ENCODE data around the gene DDRGK1. TPM values are rescaled to one million over a fixed set of nuclear protein-coding genes. Genes with fewer than 3 reads are reported as not detected.

DDRGK1 gene
- total and polyA plus RNA-seq, 2 of the 4 experiments (the other 2 are of a cell fraction): 12.2 to 29.6 TPM

DNA sequence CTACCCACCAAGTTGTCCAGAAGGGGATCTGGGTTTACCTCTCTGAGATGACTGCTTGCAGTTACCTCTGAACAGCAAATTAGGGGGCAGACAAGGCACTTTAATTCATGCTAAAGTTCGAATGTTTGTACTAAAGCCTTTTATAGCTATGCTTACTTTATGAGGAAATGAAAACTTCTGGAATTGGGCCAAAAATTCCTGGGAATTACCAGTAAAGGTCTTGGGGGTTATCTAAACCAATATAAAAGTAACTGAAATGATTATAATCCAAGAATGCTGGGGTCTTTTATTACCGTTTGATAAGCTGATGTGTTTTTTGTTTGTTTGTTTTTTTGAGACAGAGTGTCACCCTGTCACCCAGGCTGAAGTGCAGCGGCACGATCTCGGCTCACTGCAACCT is 23.2 kb downstream of the DDRGK1 start:
- whole genome bisulfite sequencing, 2 experiments (ENCODE audit: extremely low coverage in 2 of 2, insufficient read length in 1 of 2): no CpG with 5 or more reads among the region's 5 CpGs
- H3K4me2 ChIP-seq (ENCODE audit: low read depth, low read length): no peak overlapping the region
- BruUV-seq (replicated peaks): no TSS peak
- H3K4me1 ChIP-seq (ENCODE audit: control insufficient read depth, insufficient read depth, low read length): 0 out of 2 replicates have a peak, but pooled peaks cover 2% of the 10 kb centered on the region
- CTCF ChIA-PET: no interaction called here
- H4K91ac ChIP-seq (ENCODE audit: insufficient read depth, low read depth, low read length): no peak overlapping the region
- H2AK5ac ChIP-seq (ENCODE audit: low read depth, low read length): no peak overlapping the region
- no peak overlapping the region for H2AFZ ChIP-seq (replicated peaks; ENCODE audit: low read length, poor library complexity)
- no peak overlapping the region for H4K8ac ChIP-seq (ENCODE audit: low read depth in 2 of 2, low read length in 2 of 2)
- no peaks in the 10 kb centered on the region for H4K20me1 ChIP-seq (ENCODE audit: insufficient read depth, low read length)
- H3K4ac ChIP-seq (ENCODE audit: low read depth, low read length): no peak overlapping the region
- H4K5ac ChIP-seq (ENCODE audit: low read depth, low read length): no peak overlapping the region
- ATAC-seq (ENCODE audit: low read depth): no peak
- H2AK9ac ChIP-seq (replicated peaks; ENCODE audit: low read depth, low read length, poor library complexity): no peak overlapping the region
- no peak overlapping the region for H2BK5ac ChIP-seq (ENCODE audit: low read depth, low read length, poor library complexity, severe bottlenecking)
- H3K23ac ChIP-seq (ENCODE audit: low read depth, low read length): no peak overlapping the region
- no peak overlapping the region for H3K56ac ChIP-seq (ENCODE audit: extremely low read depth, insufficient read depth, low read length)
- no peaks in the 10 kb centered on the region for H3K9me3 ChIP-seq (ENCODE audit: control insufficient read depth, insufficient read depth, low read length)
- no peaks in the 10 kb centered on the region for H3K36me3 ChIP-seq (ENCODE audit: control insufficient read depth, insufficient read depth, low read length)
- H2BK15ac ChIP-seq (ENCODE audit: low read depth, low read length): no peak overlapping the region
- no peaks in the 10 kb centered on the region; a peak in 1 of 4 replicates for H3K79me1 ChIP-seq (ENCODE audit: low read depth in 1 of 2, low read length in 2 of 2)
- no peak overlapping the region for H2BK20ac ChIP-seq (ENCODE audit: low read depth, low read length)
- H3K9ac ChIP-seq (ENCODE audit: low read depth, low read length): no peak overlapping the region
- in situ Hi-C loops (cut with MboI; ENCODE audit: low sequenced_read_pairs): no loop called here
- H3K4me3 ChIP-seq (ENCODE audit: insufficient read depth, low read depth, low read length): no peak overlapping the region
- POLR2A ChIA-PET (ENCODE audit: unreplicated experiment): no interaction called here
- dilution Hi-C loops (cut with HindIII; ENCODE audit: low sequenced_read_pairs, unreplicated experiment): no loop called here
- H3K27ac ChIP-seq (ENCODE audit: insufficient read depth, low read length): no peak overlapping the region
- DNase-seq: no peak
- no peak overlapping the region for H2BK120ac ChIP-seq (ENCODE audit: low read depth, low read length)
- intact Hi-C loops (cut with micrococcal nuclease): no loop called here
- no peak overlapping the region for H3K18ac ChIP-seq (ENCODE audit: low read depth, low read length)
- H3K14ac ChIP-seq (replicated peaks; ENCODE audit: low read depth, low read length): no peak overlapping the region
- H3K27me3 ChIP-seq (ENCODE audit: control insufficient read depth, insufficient read depth, low read length): no peaks in the 10 kb centered on the region
- H3K9me1 ChIP-seq (ENCODE audit: insufficient read depth, low read length): no peaks in the 10 kb centered on the region
- TF ChIP-seq MAZ (IDR thresholded peaks at IDR 0.05; ENCODE audit: borderline replicate concordance, low read depth, low read length): no peak
- TF ChIP-seq POLR2A (IDR thresholded peaks at IDR 0.05; ENCODE audit: low read depth, low read length): no peak
- no peak for TF ChIP-seq CEBPB (IDR thresholded peaks at IDR 0.05; ENCODE audit: low read depth, low read length)
- no peak for TF ChIP-seq MXI1 (IDR thresholded peaks at IDR 0.05; ENCODE audit: borderline replicate concordance, low read depth, low read length)

Measured in IMR-90 (cell line).